ENCODE results near the gene RPRD2.
"Not testable (repeated sequence)": the region's sequence is repeated elsewhere in the genome, so short reads cannot be mapped to it uniquely, and the experiment has no call there.

RPRD2 gene

DNA sequence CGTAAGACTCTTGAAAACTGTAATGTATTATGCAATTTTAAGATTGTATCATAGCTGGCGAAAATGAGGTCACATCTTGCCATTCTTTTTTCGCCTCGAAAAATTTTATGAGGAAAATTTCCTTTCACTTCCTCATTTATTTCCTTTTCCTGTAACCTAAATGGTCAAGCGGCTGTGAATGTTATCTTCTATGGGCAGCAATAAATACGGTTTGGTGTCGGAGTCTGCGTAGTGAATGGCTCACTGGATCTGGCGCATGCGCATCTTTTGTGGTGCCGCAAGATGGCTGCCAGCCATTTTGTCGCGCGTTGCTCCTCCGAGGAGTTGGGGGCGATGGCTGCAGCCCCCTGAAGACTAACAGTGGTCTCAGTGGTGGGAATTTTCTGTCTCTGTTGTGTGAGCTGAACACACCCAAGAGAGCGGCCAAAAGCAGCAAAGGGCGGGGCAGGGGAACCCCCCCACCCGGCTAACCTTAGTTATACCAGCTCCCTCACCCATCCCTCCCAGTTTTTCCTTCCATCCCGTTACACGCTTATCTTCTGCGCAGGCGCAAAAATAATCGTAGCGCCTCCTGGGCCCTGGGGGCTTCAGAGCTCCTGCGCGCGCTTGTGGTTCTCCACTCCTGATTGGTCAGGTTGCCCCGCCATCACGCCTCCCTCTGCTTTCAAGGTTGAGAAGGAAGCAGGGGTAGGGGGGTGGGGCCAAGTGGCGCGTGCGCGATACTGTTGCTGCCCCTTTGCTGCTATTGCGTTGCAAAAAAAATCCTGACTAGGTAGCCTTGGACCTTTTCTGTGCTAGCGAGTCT, at the start of gene RPRD2:
Gene RPRD2, plus strand, starts transcription at position 722 of the 805 bp plus-strand sequence. CDS start 568 bp downstream, outside the sequence.
- DNase-seq, result peak; percentile 99

DNA sequence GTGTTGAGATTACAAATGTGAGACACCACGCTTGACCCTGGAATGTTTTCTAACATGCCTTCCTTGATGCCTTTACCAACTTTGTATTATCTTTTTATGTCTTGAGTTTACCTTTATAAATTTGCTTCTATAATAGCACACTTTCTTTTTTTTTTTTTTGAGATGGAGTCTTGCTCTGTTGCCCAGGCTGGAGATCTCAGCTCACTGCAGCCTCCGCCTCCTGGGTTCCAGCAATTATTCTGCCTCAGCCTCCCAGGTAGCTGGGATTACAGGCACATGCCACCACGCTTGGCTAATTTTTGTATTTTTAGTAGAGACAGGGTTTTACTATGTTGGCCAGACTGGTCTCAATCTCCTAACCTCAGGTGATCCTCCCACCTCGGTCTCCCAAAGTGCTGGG, 49.3 kb upstream of the RPRD2 start:
- not testable (repeated sequence) for DNase-seq

DNA sequence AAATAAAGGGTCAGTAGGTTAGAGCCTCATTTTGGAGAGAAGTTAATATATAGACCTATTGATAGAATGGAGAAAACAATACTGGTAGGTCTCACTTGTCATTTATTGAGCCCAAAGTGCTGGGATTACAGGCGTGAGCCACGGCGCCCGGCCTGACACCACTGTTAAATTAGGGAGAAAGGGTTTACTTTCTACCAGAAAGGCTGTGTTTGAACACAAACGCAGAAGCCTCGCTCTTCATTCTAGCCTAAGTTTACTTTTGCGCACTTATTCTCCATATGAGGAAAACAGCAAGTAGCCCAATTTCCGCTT, 43.3 kb upstream of the RPRD2 start:
- DNase-seq, result no peak

DNA sequence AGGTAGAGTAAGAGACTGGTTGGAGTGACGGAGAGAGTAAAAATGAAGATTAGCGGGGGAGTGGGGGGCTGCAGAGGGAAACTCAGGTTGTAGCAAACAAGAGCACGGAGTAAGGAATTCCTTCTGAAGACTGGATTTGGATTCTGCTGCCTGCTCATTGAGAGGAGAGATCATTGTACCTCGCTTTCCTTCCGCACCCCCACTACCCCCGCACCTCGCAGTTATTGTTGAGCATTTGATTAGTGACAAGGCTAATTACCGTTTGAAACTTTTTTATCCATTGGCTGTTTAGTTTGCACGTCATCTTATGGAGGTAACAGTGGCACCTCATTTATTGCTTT, 42.2 kb upstream of the RPRD2 start:
- DNase-seq, result no peak

DNA sequence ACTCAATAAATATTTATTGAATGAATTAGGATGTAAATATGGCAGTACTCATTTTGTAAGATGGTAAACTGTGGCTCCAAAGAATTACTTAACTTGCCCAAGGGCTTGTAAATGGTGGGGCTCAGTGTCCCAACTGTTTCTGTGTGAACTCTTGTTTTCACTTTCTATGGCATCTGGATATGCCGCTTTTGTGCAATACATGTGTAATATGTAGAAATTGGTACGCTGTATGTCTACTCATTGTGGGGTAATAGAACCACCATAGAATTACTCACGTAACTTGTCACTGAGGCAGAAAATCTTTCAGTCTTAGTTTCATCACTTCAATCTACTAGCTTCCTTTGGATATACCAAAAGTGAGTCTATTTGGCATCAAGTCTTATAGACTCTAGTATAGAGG, 41.6 kb upstream of the RPRD2 start:
- peak; percentile 45 for DNase-seq

DNA sequence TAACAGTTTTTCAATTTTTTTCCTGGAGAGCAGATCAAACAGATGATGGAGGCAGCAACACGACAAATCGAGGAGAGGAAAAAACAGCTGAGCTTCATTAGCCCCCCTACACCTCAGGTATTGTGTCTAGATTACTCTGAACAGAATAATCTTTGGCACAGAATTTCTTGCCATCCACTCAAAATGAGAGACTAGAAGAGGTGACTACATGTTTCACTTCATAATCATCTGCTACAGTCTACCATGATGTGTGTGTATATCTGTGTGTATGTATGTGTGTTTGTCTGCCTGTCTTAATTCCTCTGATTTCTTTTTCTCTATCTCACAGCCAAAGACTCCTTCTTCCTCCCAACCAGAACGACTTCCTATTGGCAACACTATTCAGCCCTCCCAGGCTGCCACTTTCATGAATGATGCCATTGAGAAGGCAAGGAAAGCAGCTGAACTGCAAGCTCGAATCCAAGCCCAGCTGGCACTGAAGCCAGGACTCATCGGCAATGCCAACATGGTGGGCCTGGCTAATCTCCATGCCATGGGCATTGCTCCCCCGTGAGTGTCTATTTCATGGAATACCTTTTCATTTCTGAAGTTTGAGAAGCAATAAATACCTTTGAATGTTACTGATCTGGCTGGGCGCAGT, 31.2 kb upstream of the RPRD2 start:
- no peak for DNase-seq

DNA sequence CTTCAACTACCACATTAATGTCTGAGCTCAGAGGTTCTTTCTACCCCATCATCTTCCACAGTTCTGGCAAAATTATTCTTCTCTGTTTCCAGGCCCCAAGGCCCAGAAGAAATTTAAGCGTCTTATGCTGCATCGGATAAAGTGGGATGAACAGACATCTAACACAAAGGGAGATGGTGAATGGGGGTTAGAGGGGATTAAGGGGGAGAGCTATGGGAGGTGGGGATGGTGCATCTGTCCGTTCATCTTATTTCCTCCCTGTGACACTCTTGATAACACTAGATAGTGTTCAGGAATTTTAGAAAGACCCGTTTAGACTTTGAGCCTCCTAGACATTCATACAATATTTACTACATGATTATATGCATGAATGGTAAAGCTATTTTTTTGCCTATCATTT, 17.6 kb upstream of the RPRD2 start:
- no peak for DNase-seq

DNA sequence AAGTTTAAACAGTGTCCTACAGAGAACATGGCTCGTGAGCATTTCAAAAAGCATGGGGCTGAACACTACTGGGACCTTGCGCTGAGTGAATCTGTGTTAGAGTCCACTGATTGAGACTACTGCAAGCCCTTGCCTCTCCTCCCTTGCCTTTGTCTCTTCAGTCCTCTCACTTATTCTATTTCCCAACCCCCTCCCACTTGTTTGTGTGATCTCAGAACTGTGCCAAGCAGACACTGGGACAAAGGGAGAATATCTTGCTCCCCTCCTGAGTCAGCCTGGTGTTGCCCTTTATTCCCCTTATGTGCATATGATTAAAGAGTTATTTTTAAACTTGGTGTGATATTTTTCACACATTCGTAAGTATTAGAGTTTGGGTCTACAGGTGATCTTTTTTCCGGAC, 11.1 kb upstream of the RPRD2 start:
- no peak for DNase-seq

DNA sequence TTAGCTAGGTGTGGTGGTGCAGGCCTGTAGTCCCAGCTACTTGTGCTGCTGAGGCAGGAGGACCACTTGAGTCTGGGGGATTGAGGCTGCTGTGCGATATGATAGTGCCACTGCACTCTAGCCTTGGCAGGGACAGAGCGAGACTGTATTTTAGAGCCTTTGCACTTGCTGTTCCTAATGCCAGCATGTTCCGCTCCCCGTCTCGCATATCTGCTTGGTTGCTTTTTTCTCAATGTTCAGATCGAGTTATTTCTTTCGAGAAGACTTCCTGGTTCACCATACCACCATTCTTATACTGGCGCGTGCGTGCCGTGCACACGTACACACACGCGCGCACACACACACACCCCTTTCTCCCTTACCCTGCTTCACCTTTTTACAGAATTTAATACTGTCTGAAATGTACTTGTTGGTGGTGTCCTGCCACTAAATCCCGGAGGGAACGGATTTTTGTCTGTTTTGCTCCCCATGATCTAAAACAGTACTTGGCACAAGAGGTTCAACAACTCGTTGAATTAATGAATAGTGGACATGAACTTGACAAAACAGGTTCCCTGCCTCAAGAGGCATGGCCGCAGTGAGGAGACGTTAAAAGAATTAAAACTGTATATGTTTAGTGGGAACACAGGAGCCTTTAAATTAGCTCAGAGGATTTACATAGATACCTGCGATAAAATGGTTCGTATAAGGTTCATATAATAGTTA, 1.1 kb upstream of the RPRD2 start:
- peak; percentile 52 for DNase-seq

DNA sequence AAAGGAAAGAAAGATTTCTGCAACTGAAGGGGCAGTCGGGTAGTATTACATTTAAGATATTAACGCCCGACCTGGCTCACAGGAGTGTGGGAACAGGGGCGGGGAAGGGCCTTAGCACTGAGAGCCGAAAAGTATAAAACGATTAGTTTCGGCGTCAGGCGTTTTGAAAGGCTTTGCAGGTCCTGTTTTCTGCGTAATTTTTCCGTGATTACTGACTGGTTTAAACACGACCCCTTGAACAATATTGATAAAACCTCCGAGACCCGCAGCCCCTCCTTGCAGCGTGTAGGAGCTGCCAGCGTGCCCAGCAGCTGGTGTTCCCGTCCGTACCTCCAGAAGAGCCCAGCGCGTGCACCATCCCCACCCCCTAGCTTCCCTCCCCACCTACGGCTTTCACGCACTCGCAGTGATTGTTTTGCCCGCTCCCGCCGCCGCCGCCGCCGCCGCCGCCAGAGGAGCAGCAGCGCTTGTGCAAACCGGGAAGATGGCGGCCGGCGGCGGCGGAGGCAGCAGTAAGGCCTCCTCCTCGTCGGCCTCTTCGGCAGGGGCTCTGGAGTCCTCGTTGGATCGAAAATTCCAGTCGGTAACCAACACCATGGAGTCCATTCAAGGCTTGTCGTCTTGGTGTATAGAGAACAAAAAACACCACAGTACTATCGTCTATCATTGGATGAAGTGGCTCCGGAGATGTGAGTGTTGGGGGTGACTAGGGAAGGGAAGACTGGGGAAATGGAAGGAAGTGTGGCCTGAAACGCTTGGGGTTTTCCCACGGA, 470 bp downstream of the RPRD2 start:
- peak; percentile 88 for DNase-seq

DNA sequence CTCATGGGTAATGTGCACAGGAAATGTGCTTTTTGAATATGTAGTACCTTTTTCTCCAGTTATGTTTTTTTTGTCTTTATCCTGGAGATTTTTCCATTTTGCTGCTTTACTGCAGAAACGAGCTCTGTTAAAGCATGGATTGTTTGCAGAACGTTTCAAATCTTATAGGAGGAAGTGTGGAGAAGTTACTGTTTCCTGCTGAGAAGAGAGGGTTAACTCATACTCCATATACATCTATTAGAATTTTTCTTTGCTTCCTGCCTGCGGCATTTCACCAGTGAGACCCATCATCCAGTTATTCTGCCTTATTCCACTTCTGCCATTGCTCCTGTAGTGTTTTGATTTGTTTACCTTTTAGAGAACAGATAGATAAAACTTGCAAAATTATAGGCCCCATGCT, 2.0 kb downstream of the RPRD2 start:
- no peak for DNase-seq

DNA sequence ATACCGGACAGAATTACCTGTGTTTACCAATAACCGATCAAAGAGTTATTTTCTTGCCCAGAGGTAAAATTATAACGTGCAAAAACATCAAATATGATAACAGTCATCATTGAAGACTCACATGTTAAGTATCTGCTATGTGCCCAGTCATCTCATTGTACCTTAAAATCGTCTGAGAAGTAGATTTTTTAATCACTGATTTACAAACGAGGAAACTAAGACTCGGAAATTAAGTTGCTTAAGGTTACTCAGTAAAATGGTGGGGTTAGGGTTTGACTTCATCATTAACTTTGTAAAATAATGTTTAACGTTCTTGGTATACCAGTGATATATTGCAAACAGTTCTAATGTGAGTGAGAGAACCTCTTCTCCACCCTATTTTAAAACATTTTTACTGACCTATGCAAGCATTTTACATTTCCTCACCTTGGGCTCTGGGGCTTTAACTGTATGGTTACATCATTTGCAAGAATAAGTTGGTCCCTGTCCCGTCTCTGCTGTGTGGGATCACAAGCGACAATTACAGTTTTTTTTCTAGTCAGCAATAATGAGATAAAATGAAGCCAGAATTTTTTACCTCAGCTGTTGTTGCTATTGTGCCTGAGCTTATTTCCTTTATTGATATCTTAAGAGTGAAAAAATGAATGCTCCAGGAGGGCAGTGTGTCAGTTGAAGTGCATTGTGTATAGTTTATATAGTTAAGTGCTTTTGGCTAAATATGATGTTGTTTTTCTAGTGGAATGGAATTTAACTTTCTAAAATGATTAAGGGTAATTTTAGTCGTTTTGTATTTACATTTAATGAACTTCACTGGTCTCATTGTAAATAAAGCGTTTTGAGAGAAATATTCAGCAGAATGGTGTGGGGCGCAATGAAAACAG, 2.7 kb downstream of the RPRD2 start:
- no peak for DNase-seq

DNA sequence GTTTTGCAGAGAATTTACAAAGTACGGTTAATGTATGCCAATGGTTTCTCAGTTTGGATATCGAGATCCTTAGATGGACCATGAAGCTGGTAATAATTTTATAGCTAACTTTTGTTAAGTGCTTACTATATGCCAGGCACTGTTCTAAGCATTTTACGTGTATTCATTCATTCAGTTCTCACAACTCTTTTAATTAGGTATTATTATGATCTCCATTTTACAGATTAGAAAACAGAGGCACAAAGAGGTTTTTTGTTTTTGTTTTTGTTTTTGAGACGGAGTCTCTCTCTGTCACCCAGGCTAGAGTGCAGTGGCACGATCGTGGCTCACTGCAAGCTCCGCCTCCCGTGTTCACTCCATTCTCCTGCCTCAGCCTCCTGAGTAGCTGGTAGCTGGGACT, 7.2 kb downstream of the RPRD2 start:
- no peak for DNase-seq

DNA sequence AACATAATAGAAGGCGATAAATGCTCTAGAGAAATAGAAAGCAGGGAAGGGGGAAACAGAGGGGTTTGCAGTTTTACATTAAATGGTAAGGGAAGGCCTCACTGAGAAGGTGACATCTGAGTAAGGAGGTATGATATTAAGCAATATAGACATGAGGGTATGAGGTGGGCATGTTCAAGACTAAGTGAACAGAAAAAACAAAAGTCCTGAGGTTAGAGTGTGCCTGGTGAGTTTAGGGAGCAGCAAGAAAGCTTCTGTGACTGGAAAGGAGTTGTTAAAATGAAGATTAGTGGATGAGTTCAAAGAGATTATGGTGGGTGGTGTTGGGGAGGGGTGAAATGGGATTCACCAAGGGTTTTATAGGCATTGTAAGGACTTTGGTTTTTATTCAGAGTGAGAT, 8.6 kb downstream of the RPRD2 start:
- DNase-seq, result no peak

DNA sequence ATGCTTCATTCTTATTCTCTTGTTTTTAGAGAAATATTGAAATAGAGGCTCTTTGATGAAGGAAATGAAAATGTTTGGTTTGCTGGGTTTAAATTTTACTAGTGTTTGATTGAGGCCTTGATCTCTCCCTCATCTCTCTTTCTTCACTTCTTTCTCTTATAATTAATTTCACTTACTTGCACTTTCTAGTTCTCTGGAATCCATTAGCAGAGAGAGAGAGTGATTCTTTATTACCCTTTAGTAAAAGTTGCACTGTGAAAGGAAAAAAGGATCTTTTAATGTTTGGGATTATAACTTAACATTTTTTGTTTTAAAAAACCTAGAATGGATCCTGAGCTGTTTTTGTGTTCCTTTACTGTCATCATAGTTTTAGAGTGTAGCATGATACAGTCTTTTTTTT, 12.2 kb downstream of the RPRD2 start:
- no peak for DNase-seq

DNA sequence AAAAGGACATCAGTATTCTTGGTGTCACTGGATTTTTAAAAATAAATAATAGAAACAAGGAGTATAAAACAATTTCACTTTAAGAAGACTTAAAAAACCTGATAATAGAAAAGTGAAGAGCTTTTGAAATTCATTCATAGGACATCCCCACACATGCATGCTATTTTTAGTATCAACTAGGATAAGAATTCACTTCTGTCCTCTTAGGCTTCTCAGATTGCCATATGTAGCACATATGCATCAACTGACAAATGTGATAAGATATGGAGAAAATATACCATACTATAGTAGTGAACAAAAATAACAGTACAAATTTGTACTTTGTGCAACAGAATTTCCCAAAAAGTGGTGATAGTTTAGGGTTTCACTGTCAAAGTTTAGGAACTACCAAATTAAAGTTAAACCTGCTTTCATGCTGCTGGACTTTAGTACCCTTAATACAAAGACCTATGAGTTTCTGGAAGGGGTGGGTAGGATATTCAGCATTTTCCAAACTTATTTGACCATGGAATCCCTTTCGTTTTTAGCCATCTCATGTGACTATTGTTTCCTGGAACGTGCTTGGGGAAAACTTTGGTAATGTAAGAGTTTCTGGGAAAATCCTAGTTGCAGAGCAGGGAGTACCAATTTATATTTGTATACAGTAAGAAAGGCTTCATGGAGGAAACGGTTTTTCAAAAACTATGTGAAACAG, 19.8 kb downstream of the RPRD2 start:
- no peak for DNase-seq

DNA sequence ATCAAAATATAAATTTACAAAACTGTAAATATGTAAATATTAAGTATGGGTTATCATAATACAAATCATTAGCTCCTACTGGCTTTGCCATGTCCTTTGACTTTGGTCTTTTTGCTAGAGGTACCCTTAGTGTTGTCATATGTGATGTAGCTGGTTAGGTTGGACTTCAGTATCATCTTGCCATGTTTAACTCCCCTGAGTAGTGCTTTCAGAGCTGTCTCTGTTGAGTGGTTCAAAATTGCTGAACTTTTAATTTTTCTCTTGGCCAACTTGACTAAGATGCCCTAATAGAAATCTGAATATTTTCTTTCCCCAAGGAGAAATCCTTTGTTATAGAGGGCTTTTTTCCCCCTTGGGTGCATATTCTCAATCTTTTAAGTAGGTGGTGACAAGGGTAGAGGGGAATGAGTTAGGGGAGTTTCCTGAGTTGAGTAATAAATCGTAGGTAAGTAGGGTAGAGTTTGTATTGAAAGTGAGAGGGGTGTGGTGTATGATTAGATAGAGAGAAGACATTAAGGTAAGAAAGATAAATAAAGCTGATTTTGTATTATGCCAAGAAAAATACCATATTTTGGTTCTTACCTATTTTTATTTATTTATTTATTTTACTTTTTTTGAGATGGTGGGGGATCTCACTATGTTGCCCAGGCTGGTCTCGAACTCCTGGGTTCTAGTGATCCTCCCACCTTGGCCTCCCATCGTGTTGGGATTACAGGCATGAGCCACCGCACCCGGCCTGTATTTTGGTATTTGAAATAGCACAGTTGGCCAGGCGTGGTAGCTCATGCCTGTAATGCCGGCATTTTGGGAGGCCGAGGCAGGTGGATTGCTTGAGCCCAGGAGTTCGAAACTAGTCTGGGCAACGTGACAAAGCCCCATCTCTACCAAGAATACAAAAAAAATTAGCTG, 21.8 kb downstream of the RPRD2 start:
- no peak for DNase-seq

DNA sequence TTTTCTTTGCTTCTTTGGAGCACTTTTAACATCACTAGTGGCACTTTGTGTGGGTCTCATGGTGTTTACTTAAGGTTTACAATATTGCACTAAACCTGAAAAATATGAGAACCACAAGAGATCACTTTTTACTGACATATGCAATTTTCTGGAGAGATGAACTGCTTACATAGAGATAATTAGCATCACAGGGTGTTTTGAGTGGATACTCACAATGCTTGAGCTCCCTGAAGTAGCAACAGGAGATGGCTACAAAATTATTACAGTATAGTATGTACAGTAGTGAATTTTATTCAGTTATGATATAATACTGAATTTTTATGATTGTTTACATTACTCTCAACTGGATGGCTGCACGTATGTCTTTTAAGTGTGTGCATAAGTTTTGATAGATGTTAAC, 22.6 kb downstream of the RPRD2 start:
- DNase-seq, result no peak

DNA sequence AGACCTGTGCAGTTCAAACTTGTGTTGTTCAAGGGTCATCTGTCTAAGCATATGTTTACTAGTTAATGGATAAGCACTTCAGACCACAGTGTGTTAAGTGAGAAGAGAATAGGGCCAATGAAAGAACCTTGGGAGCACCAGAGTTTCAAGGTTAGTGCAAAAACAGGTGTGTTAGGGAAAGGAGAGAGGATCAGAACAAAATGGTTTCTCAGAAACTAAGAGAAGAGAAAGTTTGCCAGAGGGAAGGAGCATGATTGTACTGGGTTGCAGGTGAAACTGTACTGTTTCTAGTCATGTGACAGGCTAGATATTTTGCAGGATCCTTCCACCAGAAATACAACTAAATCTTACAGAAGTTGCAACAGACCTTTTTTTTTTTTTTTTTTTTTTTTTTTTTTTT, 23.3 kb downstream of the RPRD2 start:
- DNase-seq, result no peak

DNA sequence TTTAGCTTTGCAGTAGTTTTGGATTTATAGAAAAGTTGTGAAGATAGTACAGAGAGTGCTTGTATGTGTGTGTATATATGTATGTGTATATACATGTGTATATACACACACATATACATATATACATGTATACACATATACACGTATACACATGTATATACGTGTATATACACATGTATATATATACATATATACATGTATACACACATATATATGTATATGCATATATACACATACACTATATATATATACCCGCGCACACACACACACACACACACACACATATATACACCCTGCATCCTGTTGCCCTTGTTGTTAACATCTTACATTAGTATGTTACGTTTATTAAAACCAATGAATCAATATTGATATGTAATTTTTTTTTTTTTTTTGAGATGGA, 24.3 kb downstream of the RPRD2 start:
- no peak for DNase-seq

DNA sequence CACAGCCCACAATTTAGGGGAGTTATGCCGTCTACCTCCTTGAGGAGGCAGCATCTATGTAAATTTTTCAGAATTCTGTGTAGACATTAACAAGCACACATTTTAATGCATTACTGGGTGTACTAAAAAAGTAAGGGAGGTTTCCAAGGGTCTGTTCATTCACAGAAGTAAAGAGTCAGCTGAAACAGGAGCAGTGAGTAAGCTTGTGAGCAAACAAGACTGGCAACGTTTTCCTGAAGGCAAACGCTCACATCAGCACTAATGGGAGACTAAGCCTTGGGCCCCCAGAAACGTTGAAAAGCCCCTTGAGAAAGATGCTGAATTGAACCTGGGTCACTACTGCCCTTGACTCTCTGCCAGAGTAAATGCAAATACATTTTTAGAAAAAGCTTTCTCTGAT, 25.7 kb downstream of the RPRD2 start:
- DNase-seq, result no peak
